GM12801 (cell line): Measurements from ENCODE around the gene ARHGAP10.

ENCODE experiments used
- CTCF ChIP-seq: IDR thresholded peaks from one replicate; pipeline ENCODE4 v1.5.1; 2011; ENCODE audit warnings: control low read depth; ENCODE audit not compliant: insufficient read length; ENCODE audit errors: extremely low read depth

Gene ARHGAP10

DNA sequence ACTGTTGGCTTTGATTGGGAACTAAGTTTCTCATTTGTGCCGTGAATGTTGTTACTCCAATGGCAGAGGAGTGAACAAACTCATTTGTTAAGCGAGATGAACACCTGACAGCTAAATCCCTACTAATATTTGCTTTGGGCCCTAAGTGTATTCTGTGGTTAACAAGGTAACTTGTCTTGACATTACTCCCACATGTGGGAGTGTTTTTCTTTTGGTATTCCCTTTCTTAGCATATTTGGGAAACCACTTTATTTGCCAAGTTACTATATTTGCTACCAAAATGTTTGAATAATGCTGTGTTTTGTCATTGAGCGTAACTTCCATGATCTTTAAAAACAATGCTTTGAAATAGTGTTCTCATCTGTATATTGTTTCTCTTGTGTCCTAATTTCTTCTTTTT lies 82.5 kb downstream of the ARHGAP10 start:
- no peak for TF ChIP-seq CTCF

- TF ChIP-seq CTCF, result no peak
Observed at GRCh38 chr4:147815741-147816140, 83.9 kb downstream of the ARHGAP10 start.

- no peak for TF ChIP-seq CTCF
Observed at GRCh38 chr4:147816382-147817254, 84.7 kb downstream of the ARHGAP10 start.

- TF ChIP-seq CTCF, result no peak
Observed at GRCh38 chr4:147820975-147821374, 89.1 kb downstream of the ARHGAP10 start.

DNA sequence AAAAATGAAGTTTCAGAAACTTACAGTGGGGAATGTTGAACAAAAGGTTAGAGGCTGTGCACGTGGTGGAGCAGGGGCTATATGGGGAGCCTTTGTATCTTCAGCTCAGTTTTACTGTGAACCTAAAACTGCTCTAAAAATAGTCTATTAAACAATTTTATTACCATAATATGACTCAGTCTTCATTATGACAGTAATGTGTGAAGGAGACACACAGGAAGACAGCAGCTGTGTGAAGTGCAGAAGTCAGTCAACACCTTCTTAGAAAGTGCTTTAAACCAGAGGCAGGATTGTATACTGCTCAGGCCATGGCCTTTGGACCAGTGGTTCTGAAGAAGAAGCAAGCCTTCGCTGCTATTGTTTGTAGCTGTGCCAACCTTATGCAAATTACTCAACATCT lies 89.7 kb downstream of the ARHGAP10 start:
- TF ChIP-seq CTCF, result no peak

- TF ChIP-seq CTCF, result no peak
Observed at GRCh38 chr4:147822128-147822527, 90.2 kb downstream of the ARHGAP10 start.

DNA sequence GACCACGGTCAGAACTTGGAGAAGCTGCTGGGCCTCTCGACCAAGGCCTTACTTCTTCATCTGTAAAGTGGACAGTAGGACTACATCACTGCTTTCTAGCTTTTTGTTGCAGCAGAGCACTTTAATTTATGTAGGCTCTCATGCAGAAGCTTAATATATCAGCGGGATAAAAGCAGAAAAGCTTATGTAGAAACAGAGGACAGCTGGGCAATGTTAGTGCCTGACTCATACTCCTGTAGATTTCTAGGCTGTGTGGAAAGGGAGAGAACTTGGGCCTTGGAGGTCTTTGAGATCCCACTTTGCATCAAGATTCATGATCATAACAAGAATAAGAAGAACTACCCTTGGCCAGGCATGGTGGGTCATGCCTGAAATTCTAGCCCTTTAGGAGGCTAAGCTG lies 91.2 kb downstream of the ARHGAP10 start:
- no peak for TF ChIP-seq CTCF
